Activated CD4-positive, alpha-beta T cell treated with anti-CD3 and anti-CD28 coated beads, Interleukin-2, amount 50 U/mL, for 24 hours (primary cell): ENCODE measurements around the gene CLCA4.

ENCODE experiments used
- DNase-seq, 2 donors: peaks; one replicate each; pipeline ENCODE4 v3.0.0-alpha.2; 2020; ENCODE audit warnings: low read depth in 1 of 2, low spot score in 1 of 2

CLCA4 gene

DNA sequence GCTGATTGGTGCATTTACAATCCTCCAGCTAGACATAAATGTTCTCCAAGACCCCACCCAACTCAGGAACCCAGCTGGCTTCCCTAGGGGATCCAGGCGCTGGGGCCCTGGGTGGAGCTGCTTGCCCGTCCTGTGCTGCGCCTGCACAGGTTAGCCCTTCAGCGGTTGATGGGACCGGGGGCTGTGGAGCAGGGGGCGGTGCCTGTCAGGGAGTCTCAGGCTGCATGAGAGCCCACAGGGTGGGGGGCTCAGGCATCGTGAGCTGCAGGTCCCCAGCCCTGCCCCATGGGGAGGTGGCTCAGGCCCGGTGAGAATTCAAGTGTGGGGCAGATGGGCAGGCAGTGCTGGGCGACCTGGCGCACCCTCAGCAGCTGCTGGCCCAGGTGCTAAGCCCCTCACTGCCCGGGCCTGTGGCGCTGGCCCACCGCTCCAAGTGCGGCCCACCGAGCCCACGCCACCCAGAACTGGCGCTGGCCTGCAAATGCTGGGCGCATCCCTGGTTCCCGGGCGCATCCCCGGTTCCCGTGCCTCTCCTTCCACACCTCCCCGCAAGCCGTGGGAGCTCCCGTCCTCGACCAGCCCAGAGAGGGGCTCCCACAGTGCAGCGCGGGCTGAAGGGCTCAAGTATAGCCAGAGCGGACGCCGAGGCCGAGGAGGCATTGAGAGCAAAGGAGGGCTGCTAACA is 23.1 kb upstream of the CLCA4 start:
- DNase-seq: no peak

DNA sequence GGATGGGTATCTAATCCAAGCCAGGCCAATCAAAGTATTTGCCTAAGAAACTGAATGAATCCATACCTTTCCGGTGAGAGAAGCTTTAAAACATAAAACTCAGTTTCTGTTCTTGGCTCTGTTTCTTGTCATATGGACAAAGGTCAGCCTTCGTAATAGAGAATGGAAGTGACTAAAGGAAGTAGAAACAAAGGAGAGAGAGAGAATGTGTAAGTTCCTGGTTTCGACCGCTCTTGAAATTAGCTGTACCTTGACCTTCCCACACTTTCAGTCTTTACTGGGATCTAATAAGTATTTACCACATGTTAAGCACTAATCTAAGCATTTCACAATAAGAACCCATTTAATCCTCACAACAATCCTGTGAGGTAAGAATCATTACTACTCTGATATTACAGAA is 19.6 kb upstream of the CLCA4 start:
- DNase-seq: no peak

GRCh38 chr1:86530211-86530845 is 16.6 kb upstream of the CLCA4 start:
- DNase-seq: no peak

DNA sequence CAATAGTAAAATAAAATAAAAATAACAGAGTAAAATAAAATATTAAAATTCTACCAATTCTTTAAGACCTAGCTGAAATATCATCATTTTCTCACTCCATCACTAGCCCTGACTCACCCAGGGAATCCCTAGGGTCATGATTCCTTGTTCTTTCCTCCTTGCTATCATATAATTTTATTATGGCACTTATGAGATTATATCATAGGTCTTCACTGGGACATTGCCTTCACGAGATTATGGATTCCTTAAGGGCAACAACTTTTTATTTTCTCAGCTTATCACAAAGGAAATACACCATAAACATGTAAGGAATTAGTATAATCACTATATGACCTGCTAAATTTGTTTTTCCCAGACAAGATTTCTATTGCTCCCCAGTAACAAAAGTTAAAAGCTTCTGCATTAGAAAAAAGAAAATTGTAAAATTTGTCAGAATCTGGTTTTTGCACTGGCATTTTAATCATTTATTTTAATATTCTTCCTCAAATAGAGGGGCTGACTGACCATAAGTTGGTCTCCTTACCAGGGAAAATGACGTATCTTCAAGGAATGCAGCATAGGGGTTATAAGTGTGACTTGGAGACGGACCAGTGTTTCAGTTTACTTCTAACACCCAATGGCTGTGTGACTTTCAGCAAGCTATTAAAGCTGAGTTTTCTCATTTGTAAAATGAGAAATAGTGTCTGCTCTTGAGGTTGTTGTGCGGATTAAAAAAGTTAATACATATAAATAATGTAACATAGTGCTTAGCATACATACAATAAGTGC is 8.8 kb upstream of the CLCA4 start:
- DNase-seq: no peak

DNA sequence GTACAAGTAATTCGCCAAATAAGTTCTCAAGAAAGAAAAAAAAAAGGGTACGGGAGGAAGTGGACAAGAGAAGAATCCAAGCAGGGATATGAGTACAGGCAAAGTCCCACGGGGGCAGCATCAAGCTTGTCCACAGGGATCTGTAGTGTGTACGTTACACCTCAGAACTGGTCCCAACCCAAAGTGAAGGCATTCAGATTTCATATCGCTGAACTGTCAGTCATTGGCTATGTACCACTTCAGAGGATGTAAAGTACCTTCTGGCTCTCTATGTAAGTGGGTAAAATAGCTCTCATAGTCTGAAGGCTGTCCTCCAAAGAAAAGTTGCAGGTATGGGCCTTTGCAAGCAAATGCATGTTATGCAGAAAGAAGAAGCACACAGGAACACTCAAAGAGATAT is 8.1 kb upstream of the CLCA4 start:
- no peak for DNase-seq

DNA sequence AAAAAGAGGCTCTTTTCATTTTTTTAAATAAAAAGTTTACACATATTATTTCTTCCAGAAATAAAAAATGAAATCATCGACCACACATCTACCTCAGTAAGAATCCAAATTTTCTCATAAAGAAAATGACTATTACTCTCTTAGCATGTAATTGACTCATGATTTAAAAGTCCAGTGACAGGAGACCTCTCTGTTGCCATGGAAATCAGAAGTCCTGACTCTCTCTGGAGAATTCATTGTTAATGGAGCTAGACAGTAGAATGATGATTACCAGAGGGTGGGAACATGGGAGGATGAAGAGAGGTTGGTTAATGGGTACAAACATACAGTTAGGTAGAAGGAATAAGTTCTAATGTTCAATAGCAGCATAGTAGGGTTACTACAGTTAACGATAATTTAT is 5.0 kb upstream of the CLCA4 start:
- DNase-seq: no peak

- no peak for DNase-seq
Measured at GRCh38 chr1:86542631-86543030, 4.2 kb upstream of the CLCA4 start.

DNA sequence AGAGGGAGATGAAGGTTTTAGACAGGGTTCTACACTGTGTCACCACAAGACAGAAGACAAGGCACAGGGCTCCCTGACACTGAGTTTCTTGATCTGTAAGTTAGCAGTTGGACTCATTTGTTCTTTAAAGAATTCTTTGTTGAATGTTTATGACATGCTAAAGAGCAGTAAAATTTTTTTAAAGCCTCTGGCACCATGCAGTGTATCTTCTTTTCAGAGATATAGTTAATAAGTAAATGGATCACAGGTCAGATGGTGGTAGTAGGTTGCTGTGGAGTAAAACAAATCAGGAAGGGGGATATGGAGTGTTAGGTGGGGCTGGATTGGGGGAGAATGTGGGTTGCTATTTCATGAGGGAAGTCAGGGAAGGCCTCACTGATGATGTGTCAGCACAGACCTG is 2.0 kb downstream of the CLCA4 start:
- no peak for DNase-seq

- DNase-seq: no peak
Measured at GRCh38 chr1:86551305-86551704, 4.4 kb downstream of the CLCA4 start.

DNA sequence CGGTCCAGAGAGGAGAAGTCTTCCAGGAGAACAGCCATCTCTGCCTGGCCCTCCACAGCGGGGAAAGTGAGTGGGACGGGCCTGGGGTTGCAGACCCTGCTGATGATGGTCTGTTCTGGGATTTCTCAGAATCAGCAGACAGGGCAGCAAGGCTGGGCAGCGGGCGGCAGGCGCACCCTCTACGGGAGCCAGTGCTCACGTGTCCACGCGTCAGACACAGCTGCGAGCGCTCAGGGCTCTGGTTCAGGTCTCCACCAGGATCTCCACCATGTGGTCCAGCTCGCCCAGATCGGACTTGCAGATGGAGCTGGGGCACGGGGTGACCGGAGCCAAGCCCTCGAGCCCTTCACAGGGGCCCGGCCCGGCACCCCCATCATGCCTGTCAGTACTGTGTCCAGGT is 5.5 kb downstream of the CLCA4 start:
- DNase-seq: no peak

DNA sequence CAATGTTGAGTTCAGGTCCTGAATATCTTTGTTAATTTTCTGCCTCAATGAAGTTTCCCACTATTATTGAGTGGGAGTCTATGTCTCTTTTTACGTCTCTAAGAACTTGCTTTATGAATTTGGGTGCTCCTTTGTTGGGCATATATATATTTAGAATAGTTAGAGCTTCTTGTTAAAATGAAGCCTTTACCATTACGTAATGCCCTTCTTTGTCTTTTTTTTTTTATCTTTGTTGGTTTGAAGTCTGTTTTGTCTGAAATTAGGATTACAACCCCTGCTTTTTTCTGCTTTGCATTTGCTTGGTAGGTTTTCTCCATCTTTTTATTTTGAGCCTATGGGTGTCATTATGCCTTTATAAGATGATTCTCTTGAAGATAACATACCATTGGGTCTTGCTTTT is 10.9 kb downstream of the CLCA4 start:
- DNase-seq: no peak

DNA sequence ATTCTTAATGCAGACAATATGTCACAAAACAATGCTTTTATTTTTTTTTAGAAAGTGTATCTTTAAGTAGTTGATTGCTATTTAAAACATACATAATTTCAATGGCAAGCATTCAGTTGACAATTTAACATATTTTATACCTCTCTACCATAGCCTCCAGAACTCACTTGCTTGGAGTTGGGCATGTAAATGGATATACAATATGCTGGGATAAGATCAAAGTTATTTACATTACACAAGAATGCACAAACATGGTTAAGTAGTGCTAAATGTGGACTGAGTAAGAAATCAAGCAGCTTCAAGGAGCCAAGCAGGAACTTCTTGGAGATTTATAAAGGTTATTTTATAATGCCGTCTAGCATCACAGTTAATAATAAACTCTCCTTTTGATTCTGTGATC is 17.0 kb downstream of the CLCA4 start:
- no peak for DNase-seq

GRCh38 chr1:86567341-86567740 is 20.5 kb downstream of the CLCA4 start:
- DNase-seq: no peak

GRCh38 chr1:86567878-86568277 is 21.0 kb downstream of the CLCA4 start:
- DNase-seq: no peak

DNA sequence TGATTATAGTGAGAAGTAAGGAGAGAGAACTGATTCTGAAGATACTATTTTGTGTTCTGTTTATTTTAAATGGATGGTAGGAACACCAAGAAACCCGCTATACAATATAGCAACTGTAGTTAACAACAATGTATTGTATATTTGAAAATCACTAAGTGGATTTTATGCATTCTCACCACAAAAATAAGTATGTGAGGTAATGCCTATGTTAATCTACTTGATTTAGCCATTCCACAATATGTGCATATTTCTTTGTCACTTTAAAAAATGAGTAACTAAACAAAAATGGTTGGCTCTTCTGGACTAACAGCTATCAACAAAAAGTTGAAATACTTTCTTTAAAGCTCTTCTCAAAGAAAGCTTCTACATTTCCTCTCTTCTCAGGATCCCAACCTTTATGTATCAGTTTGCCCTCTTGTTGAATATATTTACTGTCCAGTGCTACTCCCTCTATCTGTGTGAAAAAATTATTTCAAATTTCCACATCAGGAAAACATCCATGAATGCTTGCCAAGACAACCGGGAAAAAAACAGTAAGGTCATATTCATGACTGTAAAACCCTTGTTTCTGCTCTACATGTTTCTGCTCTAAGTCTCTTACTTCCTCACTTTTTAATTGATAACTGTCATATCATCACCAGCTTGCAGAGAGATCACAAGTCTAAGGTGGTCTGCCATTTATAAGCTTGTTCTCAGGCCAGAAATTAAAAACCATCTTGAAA is 27.0 kb downstream of the CLCA4 start:
- DNase-seq: no peak

- DNase-seq: no peak
Measured at GRCh38 chr1:86581231-86581630, 34.4 kb downstream of the CLCA4 start.

GRCh38 chr1:86582161-86582560 is 35.3 kb downstream of the CLCA4 start:
- DNase-seq: no peak

DNA sequence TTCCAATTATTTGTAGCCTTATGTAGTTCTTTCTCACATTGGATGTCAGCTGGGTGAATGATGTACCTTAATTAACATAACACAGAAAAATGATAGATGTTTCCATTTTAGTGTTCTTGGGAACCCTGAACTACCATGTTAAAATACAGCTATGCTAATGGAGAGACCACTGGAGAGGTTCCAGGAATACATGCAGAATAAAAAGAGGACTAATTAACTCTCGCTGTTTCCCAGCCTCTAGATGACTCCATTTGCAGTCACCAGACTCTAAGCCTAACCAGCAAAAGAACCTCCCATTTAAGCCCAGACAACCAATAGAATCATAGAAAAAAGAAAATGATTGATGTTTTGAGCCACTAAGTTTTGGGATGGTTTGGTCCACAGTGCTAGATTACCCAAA is 36.2 kb downstream of the CLCA4 start:
- no peak for DNase-seq

GRCh38 chr1:86583593-86583992 is 36.7 kb downstream of the CLCA4 start:
- DNase-seq: no peak

DNA sequence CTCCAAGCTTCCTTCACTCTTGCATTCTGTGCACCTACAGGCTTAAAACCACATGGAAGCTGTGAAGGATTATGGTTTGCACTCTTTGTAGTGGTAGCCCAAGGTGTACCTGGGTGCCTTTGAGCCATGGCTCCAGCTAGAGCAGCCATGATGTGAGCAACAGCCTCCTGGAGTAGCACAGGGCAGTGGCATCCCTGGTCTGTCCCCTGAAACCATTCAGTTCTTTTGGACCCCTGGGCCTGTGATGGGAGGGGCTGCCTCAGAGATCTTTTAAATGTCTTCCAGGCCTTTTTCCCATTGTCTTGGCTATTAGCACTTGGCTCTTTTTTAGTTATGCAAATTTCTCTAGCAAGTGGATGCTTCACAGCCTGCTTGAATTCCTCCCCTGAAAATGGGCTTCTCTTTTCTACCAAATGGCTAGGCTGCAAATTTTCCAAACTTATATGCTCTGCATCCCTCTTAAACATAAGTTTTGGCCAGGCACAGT is 47.4 kb downstream of the CLCA4 start:
- DNase-seq: no peak

GRCh38 chr1:86596224-86596623 is 49.3 kb downstream of the CLCA4 start:
- no peak for DNase-seq
